Right lobe of liver (tissue), 6 donors: ENCODE measurements around the gene F8. TPM values are rescaled to one million over a fixed set of nuclear protein-coding genes. Genes with fewer than 3 reads are reported as not detected.

Source experiments
- ATAC-seq, 4 donors: fragments of 200-7000 bp; cut with Tn5 transposase; one replicate each; pipeline ENCODE4 v1.9.1; 2020; ENCODE audit warnings: mild to moderate bottlenecking in 4 of 4, moderate library complexity in 4 of 4
- DNase-seq, 3 donors: peaks; one replicate each; pipeline ENCODE4 v3.0.0-alpha.2; 2020
- H3K27ac ChIP-seq, 3 donors: fragments of 200-600 bp; one replicate each; pipeline ENCODE4 v1.8.0; 2022
- H3K27me3 ChIP-seq, 2 donors: fragments of 200-600 bp; one replicate each; pipeline ENCODE4 v1.8.0; 2022
- H3K36me3 ChIP-seq, 4 donors: fragments of 200-600 bp; sonication (generic) in 1 of 4; one replicate each; pipeline versions ENCODE4 v1.5.1 to v1.8.0; 2017 to 2022; ENCODE audit warnings: control low read depth in 1 of 4
- H3K4me1 ChIP-seq, 4 donors: fragments of 200-600 bp; sonication (generic) in 1 of 4; one replicate each; pipeline versions ENCODE4 v1.5.1 to v1.8.0; 2017 to 2022; ENCODE audit warnings: control low read depth in 1 of 4
- H3K4me3 ChIP-seq, 3 donors: fragments of 200-600 bp; one replicate each; pipeline ENCODE4 v1.8.0; 2022
- H3K9me3 ChIP-seq, 4 donors: fragments of 200-600 bp; sonication (generic) in 1 of 4; one replicate each; pipeline versions ENCODE4 v1.5.1 to v1.8.0; 2017 to 2022; ENCODE audit warnings: control low read depth in 1 of 4
- POLR2A ChIP-seq: fragments of 450-650 bp; IDR thresholded peaks from one replicate; pipeline ENCODE4 v1.6.1; 2017; ENCODE audit warnings: antibody characterized with exemption, mild to moderate bottlenecking
- WGBS: methylation state at CpG from one replicate; pipeline ENCODE4 v1.1.6; 2018; ENCODE audit warnings: low coverage, low lambda C conversion rate; ENCODE audit not compliant: insufficient coverage; ENCODE audit errors: missing lambda C conversion rate; 5-methylcytosine and 5-hydroxymethylcytosine counted together
- intact Hi-C, 2 donors: fragments of 100-400 bp; cut with DNase I; formaldehyde crosslinking; loops; one replicate each; pipeline versions ENCODE4 v1.11.2 to v1.14.1; 2022
- total RNA-seq, 6 experiments: library from RNA; depleted of rRNA in 2 of 6; stranded (reverse); fragments of >200 nt in 2 of 6; fragmentation: NEBNext Ultra II Directional in 3 of 6; extraction: Animal tissue kit (Norgen Biotek cat#: 25700) in 3 of 6; gene quantifications; one replicate each; pipeline versions ENCODE4 v1.1.0 to v1.2.4, GENCODE V29; 2016 to 2023
- TF ChIP-seq, protein P1 (sequence below), 4 donors: fragments of 200-600 bp in 3 of 4; fragments of 450-650 bp in 1 of 4; IDR thresholded peaks; one replicate each; pipeline versions ENCODE4 v1.5.1 to v1.8.0; 2016 to 2022; ENCODE audit warnings: antibody characterized with exemption in 4 of 4, mild to moderate bottlenecking in 2 of 4
- donor health status: DM: no; HTN: yes; CAD: no.
- donor health status: DM: no; HTN: no; CAD: no.
- donor health status: DM: no; HTN: no; CAD: no.
- donor health status: DM: no; HTN: yes; CAD: no.
- donor health status: DM: no; HTN: yes; CAD: no.

Gene F8
- total RNA-seq, 6 experiments from 2014 or later: 19.4 to 36.2 (median 26.3) TPM

DNA sequence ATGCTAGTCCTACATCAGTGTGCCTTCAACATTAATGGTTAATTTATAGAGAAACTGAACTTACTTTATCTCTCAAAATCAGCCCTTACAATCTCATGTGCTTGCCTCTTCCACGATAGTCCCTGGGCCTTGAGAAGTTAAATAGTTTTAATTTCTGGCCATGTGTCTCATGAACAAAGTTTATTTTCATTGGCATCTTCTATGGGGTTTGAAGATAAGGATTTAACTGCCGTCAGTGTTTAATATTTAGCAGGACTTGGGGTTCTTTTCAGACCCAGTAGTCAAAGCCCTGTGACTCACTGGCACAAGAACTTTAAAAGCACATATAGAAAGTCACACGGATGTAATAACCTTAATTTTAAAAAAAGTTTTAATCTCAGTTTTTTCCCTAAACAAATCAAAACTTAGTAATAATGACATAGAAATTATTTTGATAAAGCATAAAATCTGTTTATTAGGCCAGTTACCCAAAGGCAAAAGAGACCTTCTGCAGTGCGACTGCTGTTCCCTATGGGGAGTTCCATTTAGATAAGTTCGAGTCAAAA, 207.2 kb downstream of the F8 start:
- Histone ChIP-seq H3K4me1 (no peaks in the 10 kb centered on the region), H3K27ac (no peak overlapping the region), H3K36me3 (no peaks in the 10 kb centered on the region), H3K27me3 (no peaks in the 10 kb centered on the region), H3K9me3 (no peaks in the 10 kb centered on the region), H3K4me3 (no peak overlapping the region)
- no peak for TF ChIP-seq POLR2A
- TF ChIP-seq, protein P1, sequence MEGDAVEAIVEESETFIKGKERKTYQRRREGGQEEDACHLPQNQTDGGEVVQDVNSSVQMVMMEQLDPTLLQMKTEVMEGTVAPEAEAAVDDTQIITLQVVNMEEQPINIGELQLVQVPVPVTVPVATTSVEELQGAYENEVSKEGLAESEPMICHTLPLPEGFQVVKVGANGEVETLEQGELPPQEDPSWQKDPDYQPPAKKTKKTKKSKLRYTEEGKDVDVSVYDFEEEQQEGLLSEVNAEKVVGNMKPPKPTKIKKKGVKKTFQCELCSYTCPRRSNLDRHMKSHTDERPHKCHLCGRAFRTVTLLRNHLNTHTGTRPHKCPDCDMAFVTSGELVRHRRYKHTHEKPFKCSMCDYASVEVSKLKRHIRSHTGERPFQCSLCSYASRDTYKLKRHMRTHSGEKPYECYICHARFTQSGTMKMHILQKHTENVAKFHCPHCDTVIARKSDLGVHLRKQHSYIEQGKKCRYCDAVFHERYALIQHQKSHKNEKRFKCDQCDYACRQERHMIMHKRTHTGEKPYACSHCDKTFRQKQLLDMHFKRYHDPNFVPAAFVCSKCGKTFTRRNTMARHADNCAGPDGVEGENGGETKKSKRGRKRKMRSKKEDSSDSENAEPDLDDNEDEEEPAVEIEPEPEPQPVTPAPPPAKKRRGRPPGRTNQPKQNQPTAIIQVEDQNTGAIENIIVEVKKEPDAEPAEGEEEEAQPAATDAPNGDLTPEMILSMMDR (IDR thresholded peaks at IDR 0.05): no peak
- intact Hi-C loops: no loop called here
- peak in 2 of 4 donors; percentile 27 to 39 for ATAC-seq
- no peak for DNase-seq
- WGBS: 36% methylated on average over 5 of the region's 5 CpGs

DNA sequence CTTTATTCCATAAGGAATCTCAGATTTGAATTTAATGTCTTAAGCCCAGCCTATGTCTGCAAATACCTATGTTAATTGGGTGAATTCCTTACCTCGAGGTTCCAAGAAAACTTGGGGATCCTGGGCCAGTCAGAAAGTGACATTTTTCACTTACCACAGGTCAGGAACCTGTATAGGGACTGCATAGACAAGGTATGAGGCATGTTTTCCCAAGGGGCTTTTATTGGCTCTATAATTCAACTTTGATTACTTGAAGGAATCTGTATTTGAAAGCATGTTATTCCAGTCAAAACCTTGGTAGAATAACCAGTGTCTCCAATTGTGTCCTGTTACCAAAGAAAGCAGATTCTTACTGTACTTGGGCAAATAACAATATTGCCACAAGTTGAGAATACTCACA, 208.7 kb downstream of the F8 start:
- ATAC-seq: no peak
- 18% methylated on average over 1 of the region's 1 CpG for WGBS
- no peaks in the 10 kb centered on the region for H3K4me1 ChIP-seq

DNA sequence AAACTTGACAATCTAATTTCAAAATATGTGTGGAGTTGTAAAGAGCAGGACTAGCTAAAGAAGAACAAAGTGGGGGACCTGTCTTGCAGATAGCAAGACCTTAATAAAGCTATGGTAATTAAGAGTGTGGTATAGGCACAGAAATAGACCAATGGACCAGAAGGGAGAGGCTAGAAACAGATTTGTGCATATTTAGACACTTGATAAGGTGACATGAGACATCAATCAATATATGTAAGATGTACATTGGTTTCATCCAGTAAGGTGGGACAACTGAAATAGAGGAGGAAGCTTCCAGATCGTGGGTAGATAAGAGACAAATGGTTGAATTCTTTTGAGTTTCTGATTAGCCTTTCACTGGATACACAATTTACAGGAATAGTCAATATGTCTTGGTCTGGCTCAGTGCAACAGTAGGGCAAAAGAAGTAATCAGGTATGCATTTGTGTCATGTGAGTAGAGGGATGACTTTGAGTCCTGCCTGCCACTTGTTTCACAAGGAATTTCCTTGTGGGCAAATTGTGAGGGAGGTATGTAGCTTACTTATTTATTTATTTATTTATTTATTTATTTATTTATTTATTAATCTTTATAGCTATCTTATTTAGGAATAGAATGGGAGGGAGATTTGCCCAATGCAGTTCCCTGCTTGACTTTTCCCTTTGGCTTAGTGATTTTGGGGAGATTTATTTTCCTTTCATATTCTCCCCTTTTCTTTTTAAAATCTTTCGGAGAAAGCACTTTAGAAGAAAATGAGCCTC, 210.0 kb downstream of the F8 start:
- ATAC-seq: no peak
- intact Hi-C loops: no loop called here

More for the DNA sequence above, 208.7 kb downstream of the F8 start:
- no peaks in the 10 kb centered on the region for H3K27me3 ChIP-seq
- TF ChIP-seq, protein P1 (IDR thresholded peaks at IDR 0.05): no peak
- no peak for TF ChIP-seq POLR2A
- intact Hi-C loops: no loop called here
- H3K9me3 ChIP-seq: no peaks in the 10 kb centered on the region
- H3K27ac ChIP-seq: no peak overlapping the region
- H3K36me3 ChIP-seq: no peaks in the 10 kb centered on the region
- no peak overlapping the region for H3K4me3 ChIP-seq
- DNase-seq: no peak

DNA sequence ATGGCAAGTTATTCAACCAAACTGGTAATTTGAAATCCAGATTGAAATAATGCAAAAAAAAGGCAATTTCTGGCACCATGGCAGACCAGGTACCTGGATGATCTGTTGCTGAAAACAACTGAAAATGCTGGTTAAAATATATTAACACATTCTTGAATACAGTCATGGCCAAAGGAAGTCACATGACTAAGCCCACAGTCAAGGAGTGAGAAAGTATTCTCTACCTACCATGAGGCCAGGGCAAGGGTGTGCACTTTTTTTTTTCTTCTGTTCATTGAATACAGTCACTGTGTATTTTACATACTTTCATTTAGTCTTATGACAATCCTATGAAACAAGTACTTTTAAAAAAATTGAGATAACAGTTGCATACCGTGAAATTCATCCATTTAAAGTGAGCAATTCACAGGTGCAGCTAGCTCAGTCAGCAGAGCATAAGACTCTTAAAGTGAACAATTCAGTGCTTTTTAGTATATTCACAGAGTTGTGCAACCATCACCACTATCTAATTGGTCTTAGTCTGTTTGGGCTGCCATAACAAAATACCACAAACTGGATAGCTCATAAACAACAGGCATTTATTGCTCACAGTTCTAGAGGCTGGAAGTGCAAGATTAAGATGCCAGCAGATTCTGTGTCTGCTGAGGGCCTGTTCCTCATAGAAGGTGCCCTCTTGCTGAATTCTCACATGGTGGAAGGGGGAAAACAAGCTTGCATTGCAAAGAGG, 212.4 kb downstream of the F8 start:
- WGBS: 67% methylated on average over 1 of the region's 1 CpG
- ATAC-seq: no peak
- intact Hi-C loops: no loop called here

More for the DNA sequence above, 210.0 kb downstream of the F8 start:
- WGBS: 55% methylated on average over 2 of the region's 2 CpGs
- Histone ChIP-seq H3K4me3 (no peak overlapping the region), H3K9me3 (no peaks in the 10 kb centered on the region), H3K27ac (no peak overlapping the region), H3K36me3 (no peaks in the 10 kb centered on the region), H3K4me1 (no peaks in the 10 kb centered on the region), H3K27me3 (no peaks in the 10 kb centered on the region)
- TF ChIP-seq, protein P1 (IDR thresholded peaks at IDR 0.05): no peak
- TF ChIP-seq POLR2A: no peak
- DNase-seq: no peak

More for the DNA sequence above, 212.4 kb downstream of the F8 start:
- no peaks in the 10 kb centered on the region for H3K36me3 ChIP-seq
- no peaks in the 10 kb centered on the region for H3K27me3 ChIP-seq
- H3K4me3 ChIP-seq: no peak overlapping the region
- DNase-seq: no peak
- H3K4me1 ChIP-seq: no peaks in the 10 kb centered on the region
- TF ChIP-seq, protein P1 (IDR thresholded peaks at IDR 0.05): no peak
- no peak for TF ChIP-seq POLR2A
- no peak overlapping the region for H3K27ac ChIP-seq
- no peaks in the 10 kb centered on the region for H3K9me3 ChIP-seq
